Cerebellar nuclear complex (tissue), 1 donor: ENCODE data around the gene KCTD10.

Experiments
- DNase-seq, 2 experiments: peaks; one replicate each; lab custom pipeline; 2025; lab: John Stamatoyannopoulos, UW

KCTD10 gene

GRCh38 chr12:109494348-109494881 is 17.3 kb upstream of the KCTD10 start:
- DNase-seq = no peak

- DNase-seq = no peak
Observed at GRCh38 chr12:109493938-109494337, 16.8 kb upstream of the KCTD10 start.

- no peak for DNase-seq
Observed at GRCh38 chr12:109493090-109493489, 16.0 kb upstream of the KCTD10 start.

- DNase-seq = no peak
Observed at GRCh38 chr12:109492371-109492770, 15.3 kb upstream of the KCTD10 start.

GRCh38 chr12:109491671-109492070 is 14.6 kb upstream of the KCTD10 start:
- DNase-seq = no peak

GRCh38 chr12:109489955-109490565 is 13.0 kb upstream of the KCTD10 start:
- DNase-seq = no peak

GRCh38 chr12:109489016-109489954 is 12.2 kb upstream of the KCTD10 start:
- DNase-seq = no peak

- no peak for DNase-seq
Observed at GRCh38 chr12:109488051-109488665, 11.1 kb upstream of the KCTD10 start.

GRCh38 chr12:109487181-109488050 is 10.3 kb upstream of the KCTD10 start:
- DNase-seq = no peak

- DNase-seq = no peak
Observed at GRCh38 chr12:109485201-109485600, 8.1 kb upstream of the KCTD10 start.

- DNase-seq = no peak
Observed at GRCh38 chr12:109483346-109483745, 6.2 kb upstream of the KCTD10 start.

- no peak for DNase-seq
Observed at GRCh38 chr12:109482894-109483293, 5.8 kb upstream of the KCTD10 start.

GRCh38 chr12:109482491-109482890 is 5.4 kb upstream of the KCTD10 start:
- DNase-seq = no peak

- no peak for DNase-seq
Observed at GRCh38 chr12:109481863-109482262, 4.8 kb upstream of the KCTD10 start.

GRCh38 chr12:109480356-109480755 is 3.3 kb upstream of the KCTD10 start:
- no peak for DNase-seq

GRCh38 chr12:109479761-109480160 is 2.7 kb upstream of the KCTD10 start:
- DNase-seq = no peak

- DNase-seq = no peak
Observed at GRCh38 chr12:109477963-109478315, 839 bp upstream of the KCTD10 start.

- no peak for DNase-seq
Observed at GRCh38 chr12:109476807-109477184, 304 bp downstream of the KCTD10 start.

- DNase-seq = no peak
Observed at GRCh38 chr12:109475993-109476806, 900 bp downstream of the KCTD10 start.

- no peak for DNase-seq
Observed at GRCh38 chr12:109475121-109475520, 2.0 kb downstream of the KCTD10 start.
